ENCODE measurements around the gene GABBR2.

GABBR2 gene

DNA sequence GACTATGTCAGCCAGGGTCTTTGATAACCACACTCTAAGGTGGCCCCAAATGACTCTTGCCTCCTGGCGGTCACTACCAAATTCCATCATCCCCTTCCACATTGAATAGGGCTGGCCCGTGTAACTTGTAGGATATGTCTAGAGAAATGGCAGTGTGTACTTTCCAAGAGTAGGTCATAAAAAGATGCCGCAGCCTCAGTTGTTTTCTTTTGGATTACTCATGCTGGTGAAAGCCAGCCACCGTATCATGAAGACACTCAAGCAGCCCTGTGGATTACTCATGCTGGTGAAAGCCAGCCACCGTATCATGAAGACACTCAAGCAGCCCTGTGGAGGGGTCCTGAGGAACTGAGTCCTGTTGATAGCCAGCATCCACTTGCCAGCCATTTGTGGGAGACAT lies 281.2 kb downstream of the GABBR2 start:
- FAIRE-seq = no peak

DNA sequence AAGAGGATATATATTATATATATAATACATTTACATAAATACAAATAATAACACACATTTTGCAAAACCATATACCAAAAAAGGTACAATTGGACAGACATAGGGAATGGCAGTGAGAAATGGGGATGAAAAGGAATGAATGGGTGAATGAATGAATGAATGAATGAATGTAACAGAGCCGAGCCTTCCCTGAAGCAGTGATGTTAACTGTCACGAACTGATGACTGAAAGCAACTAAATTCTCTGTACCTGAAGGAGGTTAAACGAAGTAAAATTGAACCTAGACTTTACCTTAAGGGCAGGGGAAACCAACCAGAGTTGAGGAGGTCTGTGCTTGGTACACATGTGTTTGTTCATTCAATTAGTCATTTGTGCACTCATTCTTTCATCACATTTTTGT lies 283.7 kb downstream of the GABBR2 start:
- no peak for FAIRE-seq

DNA sequence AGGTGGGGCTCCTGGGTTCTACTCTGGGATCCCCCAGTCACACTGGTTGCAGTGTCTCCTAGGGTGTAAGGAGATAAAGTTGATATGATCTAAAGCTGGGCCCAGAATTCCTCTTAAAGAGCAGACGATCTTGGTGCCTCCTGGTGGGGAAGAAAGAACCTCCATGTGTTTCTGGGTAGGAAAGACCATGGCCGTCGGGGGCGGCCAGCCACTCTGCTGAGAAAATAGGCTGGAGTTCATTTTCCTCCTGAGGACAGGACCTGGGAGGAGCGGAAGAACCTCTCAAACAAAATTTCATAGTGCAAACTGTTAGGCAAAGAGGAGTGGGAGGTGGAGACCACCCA lies 289.5 kb downstream of the GABBR2 start:
- no peak for FAIRE-seq

DNA sequence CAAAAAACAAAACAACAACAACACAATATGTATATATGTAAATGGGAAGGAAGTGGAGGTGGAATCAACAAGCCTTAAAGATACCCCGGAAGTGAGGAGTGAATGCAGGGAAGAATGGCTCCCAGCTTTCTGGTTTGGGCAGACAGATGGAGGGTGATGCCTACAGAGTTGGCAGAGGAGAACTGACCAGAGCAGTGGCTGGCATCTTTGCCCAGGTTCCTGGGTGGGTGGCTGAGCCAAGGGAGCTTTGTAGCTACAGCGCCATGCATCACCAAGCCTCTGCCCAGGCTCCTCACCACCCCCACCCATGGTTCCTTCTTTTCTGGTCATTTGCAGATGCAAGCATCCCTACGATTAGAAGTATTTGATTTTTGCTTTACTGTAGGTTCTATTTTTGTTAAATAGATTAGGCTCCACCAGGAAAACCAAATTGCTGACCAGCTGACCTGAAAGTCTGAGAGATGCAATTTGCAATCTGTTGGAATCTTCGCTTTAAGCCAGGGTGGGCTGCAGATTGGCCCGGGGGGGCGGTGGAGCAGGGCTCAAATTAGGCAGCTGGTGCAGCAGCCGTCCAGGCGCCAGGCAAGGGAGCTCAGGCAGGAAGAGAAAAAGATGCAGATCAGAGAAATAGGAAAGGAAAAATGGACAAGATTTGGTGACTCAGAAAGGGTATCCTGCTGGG lies 290.0 kb downstream of the GABBR2 start:
- FAIRE-seq = no peak

DNA sequence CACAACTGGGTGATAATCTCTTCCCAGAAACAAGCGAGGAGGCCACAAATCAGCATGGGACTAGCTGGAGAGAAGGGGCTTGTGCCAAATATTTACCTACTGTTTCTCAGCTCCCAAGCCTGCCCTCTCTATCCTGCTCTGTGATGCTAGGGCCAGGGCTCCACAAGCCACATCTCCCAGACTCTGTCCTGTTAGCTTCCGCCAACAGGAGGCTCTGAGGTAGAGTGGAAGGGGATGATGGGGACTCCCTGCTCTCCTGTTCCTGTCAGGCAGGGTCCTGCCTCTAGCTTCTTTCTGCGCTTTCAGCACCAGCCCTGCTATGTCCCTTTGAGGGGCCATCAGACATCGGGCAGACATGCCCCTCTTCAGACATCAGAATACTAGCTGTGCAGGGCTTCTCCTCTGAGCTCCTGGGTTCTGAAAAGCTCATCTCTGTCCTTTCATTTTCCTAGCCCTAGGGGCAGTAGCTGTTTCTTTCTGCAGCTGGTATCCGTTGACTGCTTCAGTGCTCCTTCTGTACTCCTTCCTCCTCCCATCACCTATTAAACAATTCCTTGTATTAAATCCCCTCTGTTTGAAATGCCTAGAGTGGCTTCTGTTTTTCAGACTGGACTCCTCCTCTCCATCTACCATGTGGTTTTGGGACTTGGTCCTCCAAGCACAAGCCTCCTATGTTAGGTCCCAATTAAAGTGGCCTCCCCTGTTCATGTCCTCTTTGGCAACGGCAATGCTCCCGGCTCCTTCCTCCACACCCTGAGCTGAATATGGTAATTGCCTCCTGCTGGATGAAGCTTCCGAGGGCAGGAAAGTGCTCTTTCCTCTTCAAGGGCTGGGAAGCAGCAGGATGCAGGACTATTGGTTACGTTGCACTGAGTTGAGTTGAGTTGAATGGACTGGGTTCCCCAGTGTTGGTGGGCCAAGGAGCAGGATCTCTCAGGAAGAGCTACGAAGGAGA lies 292.2 kb downstream of the GABBR2 start:
- FAIRE-seq = no peak

DNA sequence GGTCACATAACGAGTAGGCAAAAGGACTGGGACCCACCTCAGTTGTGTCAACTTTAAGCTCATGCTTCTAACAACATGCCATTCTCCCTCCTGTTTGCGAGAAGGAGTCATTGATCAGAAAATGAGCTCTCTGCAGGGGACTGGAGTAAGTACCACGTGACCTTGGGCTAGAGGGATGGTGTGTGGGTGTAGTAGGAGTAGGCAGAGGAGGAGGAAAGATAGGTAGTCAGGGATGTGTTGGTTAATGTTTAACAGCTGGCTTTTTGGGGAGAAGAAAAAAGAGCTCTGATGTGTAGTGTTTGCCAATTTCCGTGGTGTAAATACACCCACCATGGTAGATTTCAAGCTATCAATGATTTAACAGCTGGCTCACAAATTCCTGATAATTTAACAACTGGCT lies 293.0 kb downstream of the GABBR2 start:
- FAIRE-seq = no peak

DNA sequence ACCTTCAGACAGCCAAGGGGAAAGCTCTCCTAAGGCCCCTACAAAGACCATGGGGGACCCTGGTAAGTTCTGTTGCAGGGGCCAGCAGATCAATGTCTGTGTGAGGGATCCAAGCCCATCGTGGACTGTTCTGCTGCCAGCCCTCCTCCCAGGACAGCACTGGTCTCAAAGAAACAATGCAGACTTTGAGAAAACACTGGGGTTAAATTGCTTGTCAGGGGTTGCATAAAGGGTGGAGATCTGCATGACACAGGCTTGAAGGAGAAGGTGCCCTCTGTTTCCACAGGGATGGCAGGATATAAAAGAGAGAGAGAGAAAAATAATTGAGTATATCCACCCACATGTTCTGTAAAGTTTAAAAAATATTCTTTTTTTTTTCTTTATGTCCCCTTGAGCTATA lies 295.7 kb downstream of the GABBR2 start:
- FAIRE-seq = no peak

DNA sequence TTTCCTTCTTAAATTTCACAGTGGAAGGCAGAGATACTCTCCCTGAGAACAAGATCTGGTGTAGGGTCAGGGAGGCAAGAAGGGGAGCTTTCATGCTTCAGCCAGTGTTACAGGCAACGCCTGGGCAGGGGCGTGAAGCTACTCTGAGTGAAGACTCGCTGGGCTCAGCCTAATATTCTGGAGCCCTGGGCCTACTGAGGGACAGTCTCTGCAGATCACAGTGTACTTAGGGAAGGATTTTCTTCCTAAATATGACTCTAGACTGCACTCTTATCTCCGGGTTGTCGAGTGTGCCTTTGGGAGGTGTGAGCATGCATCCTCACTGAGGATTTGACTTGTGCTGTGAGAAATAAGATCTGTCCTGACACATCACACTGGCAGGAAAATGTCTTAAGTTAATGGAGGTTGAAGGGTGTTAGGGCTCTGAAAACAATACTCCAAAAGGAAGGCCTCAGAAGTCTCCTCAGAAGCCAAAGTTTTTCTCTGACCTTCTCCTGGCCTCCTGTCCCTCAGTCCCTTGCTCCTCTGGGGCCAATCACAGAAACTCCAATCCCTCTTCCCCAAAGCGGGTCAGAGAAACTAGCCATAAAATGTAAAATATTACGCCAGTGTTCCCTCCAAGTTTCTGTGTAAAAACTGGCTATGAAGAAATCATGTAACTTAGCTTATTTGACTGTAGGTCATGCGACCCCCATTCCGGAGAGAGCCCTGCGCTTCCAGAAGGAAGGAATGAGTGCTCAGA lies 296.5 kb downstream of the GABBR2 start:
- no peak for FAIRE-seq

DNA sequence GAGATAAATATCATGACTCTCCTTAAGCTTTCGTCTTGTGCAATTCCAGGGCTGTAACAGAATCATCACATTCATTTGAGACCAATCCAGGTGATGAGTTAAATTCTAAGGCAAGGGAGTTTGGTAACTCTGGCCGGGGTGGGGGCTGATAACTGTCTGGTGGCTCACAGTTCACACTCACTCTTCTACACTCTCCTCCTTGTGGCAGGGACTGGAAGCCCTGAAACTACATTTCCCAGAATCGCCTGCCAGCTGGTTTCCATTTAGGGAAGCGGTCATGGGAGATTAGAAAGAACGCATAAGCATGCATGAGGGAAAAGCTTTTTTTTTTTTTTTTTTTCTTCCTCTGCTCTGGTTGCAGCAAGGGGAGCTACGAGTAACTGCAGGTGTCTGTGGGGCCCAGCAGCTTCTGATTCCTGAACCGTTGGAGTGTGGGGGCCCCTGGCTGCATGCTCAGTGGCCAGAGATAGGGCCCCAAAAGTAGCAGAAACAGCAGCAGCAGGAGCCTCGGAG lies 298.5 kb downstream of the GABBR2 start:
- no peak for FAIRE-seq

DNA sequence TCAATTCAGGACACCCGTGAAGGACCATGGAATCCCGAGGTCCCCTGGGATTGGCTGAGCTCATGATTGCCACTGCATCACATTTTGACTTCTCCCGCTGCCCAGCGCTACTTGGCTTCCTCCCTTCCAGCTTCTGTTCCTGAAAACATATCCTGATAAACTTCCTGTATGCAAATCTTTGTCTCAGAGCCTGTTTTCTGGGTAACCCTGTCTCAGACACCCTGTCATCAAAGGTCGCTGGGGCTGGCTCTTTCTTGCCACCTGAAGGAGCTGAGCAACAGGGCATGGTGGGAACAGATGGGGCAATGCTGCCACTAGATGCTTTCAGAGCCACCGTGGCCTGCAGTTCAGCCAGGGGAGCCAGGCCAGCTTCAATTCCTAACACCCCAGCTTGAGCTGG lies 299.0 kb downstream of the GABBR2 start:
- FAIRE-seq = no peak

DNA sequence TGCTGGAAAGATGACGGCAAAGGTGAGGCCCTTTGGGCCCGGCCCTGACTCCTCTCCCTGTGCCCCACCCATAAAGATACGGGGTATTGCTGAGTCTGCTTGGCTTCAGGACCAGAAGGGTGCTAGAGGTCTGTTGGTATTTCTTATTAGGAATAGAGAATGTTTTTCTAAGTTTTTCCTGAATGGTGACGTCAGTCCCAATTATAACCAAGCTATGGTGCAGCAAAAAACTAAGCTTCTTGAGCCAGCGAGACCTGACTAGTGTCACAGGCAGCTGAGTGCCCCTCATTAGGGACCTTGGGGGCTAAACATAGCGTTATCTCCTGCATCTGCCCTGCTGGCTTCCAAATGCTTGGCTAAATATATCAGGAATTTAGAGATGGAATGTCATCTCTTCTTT lies 302.3 kb downstream of the GABBR2 start:
- no peak for FAIRE-seq

DNA sequence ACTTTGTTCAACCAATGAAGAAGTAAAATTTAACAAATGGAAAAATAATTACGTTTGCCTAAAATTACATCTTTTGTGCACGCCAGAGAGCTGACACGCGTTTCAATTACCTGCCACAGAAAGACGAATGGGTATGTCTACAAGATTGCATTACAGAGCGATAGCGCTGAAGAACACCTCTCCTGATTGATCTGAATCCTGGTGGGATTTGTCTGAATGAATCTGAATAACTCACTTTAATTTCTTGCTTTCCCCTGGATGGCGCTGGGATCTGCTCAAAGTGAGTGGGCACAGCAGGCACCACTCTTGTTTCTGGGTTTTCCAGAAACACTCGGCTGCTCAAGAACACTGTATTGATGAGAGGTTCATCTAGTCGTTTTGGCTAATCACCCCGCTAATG lies 304.5 kb downstream of the GABBR2 start:
- no peak for FAIRE-seq

DNA sequence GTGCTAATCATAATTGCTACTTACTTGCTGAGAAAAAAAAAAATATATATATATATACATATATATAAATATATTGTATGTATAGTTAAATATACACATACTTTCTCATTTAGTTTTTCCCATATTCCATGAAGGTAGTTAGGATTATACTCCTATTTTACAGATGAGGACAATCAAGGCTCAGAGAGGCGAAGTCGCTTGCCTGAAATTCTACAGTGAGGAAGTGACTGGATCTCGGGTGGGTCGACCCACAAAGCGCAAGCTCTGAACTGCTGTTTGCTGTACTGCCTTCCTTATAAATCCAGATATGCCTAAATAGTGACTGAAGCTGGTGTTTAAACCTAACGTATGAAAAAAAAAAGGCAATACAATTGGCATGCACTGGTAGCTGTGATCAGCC lies 305.0 kb downstream of the GABBR2 start:
- FAIRE-seq = no peak

DNA sequence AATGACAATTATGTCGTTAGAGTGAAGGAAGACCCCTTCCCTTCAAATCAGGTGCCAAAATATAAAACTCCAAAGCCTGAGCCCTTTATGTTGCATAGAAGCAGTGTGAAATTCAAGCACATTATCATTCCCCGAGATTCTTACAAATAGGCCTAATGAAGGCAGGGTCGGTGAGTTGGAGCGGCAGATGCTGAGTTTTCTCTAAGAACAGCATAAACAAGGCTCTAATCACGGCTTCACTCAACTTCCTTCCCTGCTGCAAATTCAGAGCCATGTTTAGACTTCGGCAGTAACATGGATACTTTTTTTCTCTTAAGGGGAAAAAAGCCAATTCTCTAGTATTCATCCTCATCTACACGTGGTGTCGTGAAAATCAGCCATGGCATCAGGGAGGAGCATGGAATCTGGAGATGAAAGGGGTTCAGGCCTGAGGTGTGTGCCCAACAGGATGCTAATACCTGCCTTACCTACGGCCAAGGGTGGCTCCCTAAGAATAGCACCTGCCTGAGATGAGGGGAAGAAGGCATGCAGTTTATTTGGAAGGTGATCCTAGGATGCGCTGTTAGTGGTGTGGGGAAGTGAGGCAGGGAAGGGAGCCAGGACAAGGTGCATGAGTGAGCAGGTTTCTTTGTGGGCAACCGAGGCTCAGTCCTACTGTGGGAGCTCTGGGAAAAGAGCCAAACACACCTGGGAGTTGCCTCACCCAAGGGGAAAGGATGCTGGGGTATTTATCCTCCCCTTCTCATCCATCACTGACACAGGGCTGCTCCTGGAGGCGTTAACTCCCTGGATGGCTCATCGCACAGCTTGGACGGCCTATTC lies 306.5 kb downstream of the GABBR2 start:
- FAIRE-seq = no peak

DNA sequence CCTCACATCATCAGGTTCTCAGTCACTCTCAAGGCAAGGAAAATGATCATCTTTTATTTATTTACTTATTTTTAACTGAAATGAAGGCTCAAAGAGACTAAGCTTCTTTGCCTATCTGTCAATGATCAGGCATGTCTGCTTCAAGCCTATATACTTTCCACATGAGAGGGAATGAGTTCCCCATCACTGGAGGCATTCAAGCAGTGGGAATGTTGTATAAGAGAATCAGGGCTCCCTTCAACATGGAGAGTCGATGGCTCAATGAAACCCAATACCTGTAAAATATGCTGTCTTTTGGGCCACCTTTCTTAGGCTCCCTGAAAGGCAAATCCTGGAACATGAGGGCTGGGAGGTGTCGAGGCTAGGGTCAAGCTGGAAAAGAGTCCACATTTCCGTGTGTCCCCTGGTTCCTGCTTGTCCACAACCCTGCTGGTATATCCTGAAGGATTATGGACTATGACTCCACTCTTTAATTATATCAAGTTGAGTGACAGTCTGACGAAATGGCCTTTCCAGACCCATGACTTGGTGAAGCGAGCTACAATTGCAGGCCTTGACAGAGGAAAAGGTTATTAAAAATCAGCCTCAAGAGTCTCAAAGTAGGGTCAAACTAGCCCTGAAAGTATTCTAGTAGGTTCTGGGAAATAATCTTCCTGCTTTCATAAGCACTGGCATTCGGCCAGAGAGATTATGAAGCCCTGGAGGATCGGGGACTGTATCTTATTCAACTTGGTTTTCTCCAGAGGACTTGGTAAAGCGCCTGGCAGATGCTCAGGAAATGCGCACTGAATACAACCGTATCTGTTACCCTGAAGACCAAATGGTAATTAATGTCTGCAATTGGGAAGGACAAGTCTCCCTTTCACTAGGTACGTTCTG lies 307.4 kb downstream of the GABBR2 start:
- no peak for FAIRE-seq

DNA sequence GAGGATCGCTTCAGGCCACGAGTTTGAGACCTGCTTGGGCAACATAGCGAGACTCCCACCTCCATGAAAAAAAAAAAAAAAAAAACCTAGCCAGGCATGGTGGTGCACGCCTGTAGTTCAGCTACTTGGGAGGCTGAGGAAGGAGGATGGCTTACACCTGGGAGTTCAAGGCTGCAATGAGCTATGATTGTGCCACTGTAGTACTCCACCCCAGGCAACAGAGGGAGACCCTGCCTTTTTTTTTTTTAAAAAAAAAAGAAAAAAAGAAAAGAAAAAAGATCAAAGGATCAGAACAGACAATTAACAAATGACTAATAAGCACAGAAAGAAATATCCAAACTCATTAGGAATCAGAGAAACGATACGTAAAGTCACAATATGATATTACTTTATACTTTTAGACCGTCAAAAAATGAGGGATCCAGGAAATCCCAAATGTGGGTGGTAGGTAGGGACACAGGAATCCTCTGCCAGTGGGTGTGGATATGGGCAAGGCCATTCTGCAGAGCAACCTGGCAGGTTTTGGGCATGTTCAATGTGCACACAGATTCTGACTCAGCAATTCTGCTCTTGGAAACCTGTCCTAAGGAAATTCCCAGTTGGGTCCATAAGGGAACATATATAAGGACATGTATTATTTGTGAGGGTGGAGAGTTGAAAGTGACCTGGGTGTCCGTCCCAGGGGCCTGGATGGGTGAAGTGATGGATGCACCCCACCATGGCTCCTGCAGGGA lies 308.6 kb downstream of the GABBR2 start:
- FAIRE-seq = no peak

DNA sequence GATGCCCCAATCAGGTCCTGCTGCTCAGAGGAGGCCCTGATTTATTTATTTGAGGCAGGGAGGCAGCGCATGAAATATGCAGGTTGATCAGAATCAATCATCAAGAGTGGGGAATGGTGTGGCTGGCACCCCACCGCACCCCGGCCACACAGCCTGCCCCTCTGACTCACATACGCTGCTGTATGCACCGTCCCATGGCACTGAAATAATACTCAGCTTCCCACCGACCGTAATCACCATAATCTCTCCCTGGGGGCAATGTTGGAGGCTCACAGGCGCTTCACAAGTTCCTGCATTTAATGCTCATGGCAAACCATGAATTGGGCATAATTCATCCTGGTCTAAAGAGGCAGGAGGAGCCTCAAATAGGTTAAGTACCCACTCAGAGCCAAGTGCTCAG lies 312.1 kb downstream of the GABBR2 start:
- FAIRE-seq = no peak

DNA sequence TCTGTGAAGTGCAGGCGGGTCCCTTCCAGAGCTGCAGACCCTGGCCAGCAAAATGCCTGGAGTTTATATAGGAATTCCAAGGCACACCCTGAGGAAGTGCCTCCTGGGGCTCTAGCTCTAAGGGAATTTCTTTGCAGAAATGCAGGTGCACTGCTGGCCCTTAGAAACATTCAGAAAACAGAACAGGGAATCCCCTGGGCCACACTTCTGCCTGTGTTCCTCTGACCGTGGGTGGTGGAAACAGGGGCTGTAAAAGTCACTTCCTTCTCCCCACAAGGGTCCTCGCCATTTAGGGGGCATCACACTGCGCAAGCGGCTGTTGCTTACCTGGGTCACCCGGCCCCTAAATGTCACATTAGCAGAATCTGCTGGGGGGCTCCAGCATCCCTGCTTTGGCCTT lies 312.5 kb downstream of the GABBR2 start:
- no peak for FAIRE-seq

DNA sequence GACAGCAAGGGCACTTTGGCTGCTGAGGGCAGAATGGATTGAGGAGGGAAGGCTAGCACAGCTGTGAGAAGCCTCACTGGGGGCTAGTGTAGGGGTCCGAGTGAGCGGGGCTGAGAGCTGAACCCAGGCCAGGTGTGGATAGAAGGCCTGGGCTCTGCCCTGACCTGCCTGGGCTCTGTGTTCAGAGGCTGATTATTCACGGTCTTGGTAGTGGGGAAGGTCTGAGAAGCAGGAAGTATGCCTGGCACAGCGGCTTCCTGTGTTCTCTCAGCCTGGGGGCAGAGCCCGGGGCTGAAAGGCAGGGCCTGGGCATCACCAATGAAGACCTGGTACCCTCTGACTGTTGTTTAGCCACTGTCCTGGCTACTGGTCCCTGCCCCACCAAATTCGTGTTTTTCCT lies 316.9 kb downstream of the GABBR2 start:
- FAIRE-seq = no peak

DNA sequence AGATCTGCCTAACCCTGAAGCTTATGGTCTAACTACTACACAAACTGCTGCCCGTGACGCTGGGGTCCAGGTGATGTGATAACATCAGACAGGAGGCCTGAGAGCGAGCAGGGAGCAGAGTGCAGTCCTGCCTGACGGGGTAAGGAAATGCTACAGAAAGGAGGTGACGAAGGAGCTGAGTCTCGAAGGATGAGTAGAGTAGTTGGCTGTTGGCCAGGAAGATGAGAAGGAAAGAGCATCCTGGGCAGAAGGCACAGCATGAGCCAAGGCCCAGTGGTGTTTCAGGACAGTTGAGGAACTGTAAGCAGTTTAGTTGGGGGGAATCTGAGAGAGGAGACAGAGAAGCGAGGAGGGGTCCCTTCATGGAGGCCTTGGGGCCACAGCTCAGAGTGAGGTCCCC lies 317.3 kb downstream of the GABBR2 start:
- FAIRE-seq = no peak

DNA sequence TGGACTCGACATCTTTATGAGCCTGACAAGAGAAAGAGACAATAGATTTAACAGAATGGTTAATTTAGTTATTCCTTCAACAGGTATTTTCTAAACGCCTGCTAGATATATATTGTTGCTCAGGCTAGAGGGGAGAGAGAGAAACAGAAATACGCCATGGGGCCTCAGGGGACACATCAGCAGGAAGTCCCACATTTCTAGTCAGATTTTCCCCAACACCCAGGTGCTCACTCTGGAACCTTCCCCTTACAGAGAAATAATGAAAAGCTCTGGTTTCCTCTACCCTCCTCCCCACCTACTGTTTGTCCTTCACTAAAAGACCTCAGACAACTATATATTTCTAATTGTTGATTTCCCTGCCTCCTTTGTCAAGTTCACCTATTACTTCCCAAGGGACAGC lies 323.0 kb downstream of the GABBR2 start:
- FAIRE-seq = no peak

All from colon (tissue), 2 donors.